Measurements from ENCODE around the gene ATP6V0A1. TPM values are rescaled to one million over a fixed set of nuclear protein-coding genes. Genes with fewer than 3 reads are reported as not detected.
"Not testable (repeated sequence)": the region's sequence is repeated elsewhere in the genome, so short reads cannot be mapped to it uniquely, and the experiment has no call there.

Gene ATP6V0A1
- total RNA-seq, 2 experiments from 2014 or later, result 10.4 to 14.4 TPM

DNA sequence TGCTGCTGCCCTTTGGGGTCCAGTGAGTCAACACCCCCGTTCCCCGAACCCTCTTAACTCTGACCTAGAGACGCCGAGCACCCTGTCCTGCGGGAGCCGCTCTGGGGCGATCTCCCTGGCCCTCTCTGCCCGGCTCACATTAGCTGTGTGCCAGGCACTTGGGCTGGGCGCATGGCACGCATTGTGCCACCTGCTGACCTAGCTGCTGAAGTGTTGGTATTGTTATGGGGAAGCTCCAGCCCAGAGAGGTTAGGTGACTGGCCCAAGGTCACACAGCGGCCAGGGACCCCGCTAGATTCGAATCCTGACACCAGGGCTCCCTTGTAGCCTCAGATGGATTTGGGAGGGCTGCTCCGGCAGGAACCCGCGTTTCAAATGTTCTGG, 95.2 kb downstream of the ATP6V0A1 start:
- no peaks in the 10 kb centered on the region for H3K27me3 ChIP-seq (ENCODE audit: control insufficient read depth in 1 of 2, insufficient read depth in 2 of 2, low read length in 2 of 2)
- H3K4me3 Mint-ChIP-seq, result peak overlapping the region; percentile 93
- peak overlapping the region; percentile 90 for H3K27ac Mint-ChIP-seq
- H3K4me1 ChIP-seq (ENCODE audit: insufficient read depth, low read length), result peaks cover 31% of the 10 kb centered on the region
- DNase-seq (peak in 4 of 14 experiments; percentile 11 to 56 (median 40)), ATAC-seq (ENCODE audit: poor library complexity) (peak; percentile 27)
- H3K4me3 ChIP-seq (ENCODE audit: low read length), result peak overlapping the region; percentile 84
- ChIA-PET CTCF (interaction anchor here (1.0 to 2.0 kb wide), 2 partner anchors 24 to 270 kb away, joined by 3 to 15 read pairs; partner anchors contain the start of genes BECN1 and PSMC3IP), POLR2A (interaction anchor here (0.6 to 2.6 kb wide), 11 partner anchors 10 to 278 kb away, joined by 3 to 14 read pairs (median 5); partner anchors contain the start of genes MLX, NAGLU, PSMC3IP and RETREG3)
- intact Hi-C loops (cut with DNase I, micrococcal nuclease), result loop anchor here (2.0 kb wide), 2 partner anchors 23 kb away; partner anchors contain the start of gene PSMC3IP (in 1 of the 2)
- no peaks in the 10 kb centered on the region for H3K9me3 ChIP-seq (ENCODE audit: control insufficient read depth in 1 of 2, insufficient read depth in 1 of 2, low read length in 2 of 2)
- peaks cover 36% of the 10 kb centered on the region for H3K4me1 Mint-ChIP-seq (ENCODE audit: low read depth)
- H3K9me3 Mint-ChIP-seq, result no peaks in the 10 kb centered on the region
- TF ChIP-seq CTCF (IDR thresholded peaks at IDR 0.05), result no peak
- H3K36me3 Mint-ChIP-seq (ENCODE audit: low read depth), result no peaks in the 10 kb centered on the region
- H3K27me3 Mint-ChIP-seq, result no peaks in the 10 kb centered on the region
- H3K36me3 ChIP-seq (ENCODE audit: insufficient read depth, low read length), result peaks cover 5% of the 10 kb centered on the region
- H3K27ac ChIP-seq (ENCODE audit: low read depth in 1 of 2, low read length in 2 of 2), result peak overlapping the region; percentile 76 to 83

- peak overlapping the region; percentile 84 for H3K4me3 ChIP-seq (ENCODE audit: low read length)
- H3K27ac ChIP-seq (ENCODE audit: low read depth in 1 of 2, low read length in 2 of 2), result peak overlapping the region; percentile 83 to 87
- Mint-ChIP-seq H3K36me3 (ENCODE audit: low read depth) (no peaks in the 10 kb centered on the region), H3K4me3 (peak overlapping the region; percentile 93), H3K4me1 (ENCODE audit: low read depth) (peaks cover 31% of the 10 kb centered on the region), H3K9me3 (no peaks in the 10 kb centered on the region), H3K27ac (peak overlapping the region; percentile 90), H3K27me3 (no peaks in the 10 kb centered on the region)
- peaks cover 5% of the 10 kb centered on the region for H3K36me3 ChIP-seq (ENCODE audit: insufficient read depth, low read length)
- H3K9me3 ChIP-seq (ENCODE audit: control insufficient read depth in 1 of 2, insufficient read depth in 1 of 2, low read length in 2 of 2), result no peaks in the 10 kb centered on the region
- peaks cover 26% of the 10 kb centered on the region for H3K4me1 ChIP-seq (ENCODE audit: insufficient read depth, low read length)
- CTCF ChIA-PET, result interaction anchor here (1.0 to 2.0 kb wide), 2 partner anchors 24 to 270 kb away, joined by 3 to 15 read pairs; partner anchors contain the start of genes BECN1 and PSMC3IP
- no peak for TF ChIP-seq CTCF (IDR thresholded peaks at IDR 0.05)
- intact Hi-C loops (cut with DNase I, micrococcal nuclease), result loop anchor here (2.0 kb wide), 2 partner anchors 22 to 24 kb away; partner anchors contain the start of gene PSMC3IP (in 1 of the 2)
- POLR2A ChIA-PET, result interaction anchor here (0.6 to 2.6 kb wide), 10 partner anchors 9 to 279 kb away, joined by 3 to 14 read pairs (median 6); partner anchors contain the start of genes MLX, NAGLU, PSMC3IP and RETREG3
- DNase-seq (peak; percentile 40 to 89 (median 69)), ATAC-seq (ENCODE audit: poor library complexity) (peak; percentile 87)
- H3K27me3 ChIP-seq (ENCODE audit: control insufficient read depth in 1 of 2, insufficient read depth in 2 of 2, low read length in 2 of 2), result no peaks in the 10 kb centered on the region
These were observed 95.8 kb downstream of the ATP6V0A1 start for GRCh38 chr17:42554250-42555121.

DNA sequence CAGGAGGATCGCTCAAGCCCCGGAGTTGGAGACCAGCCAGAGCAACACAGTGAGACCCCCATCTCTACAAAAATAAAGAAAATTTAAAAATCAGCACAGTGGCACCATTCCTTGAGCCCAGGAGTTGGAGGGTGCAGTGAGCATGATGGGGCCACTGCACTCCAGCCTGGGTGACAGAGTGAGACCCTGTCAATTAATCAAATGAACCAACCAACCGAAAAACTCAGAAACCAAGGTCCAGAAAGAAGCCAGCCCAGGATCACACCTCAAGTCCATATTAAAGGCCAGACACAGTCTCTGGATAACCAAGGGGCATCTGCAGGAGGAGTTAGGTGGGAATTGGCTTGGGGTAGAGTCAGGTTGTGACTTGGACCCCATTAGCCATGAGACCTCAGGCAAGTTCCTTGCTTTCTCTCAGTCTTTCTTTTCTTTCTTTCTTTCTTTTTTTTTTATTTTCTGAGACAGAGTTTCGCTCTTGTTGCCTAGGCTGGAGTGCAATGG, 96.5 kb downstream of the ATP6V0A1 start:
- Histone ChIP-seq H3K27ac (ENCODE audit: low read depth in 1 of 2, low read length in 2 of 2) (peak overlapping the region; percentile 83 to 87), H3K4me3 (ENCODE audit: low read length) (peak overlapping the region; percentile 84), H3K9me3 (ENCODE audit: control insufficient read depth in 1 of 2, insufficient read depth in 1 of 2, low read length in 2 of 2) (no peaks in the 10 kb centered on the region), H3K27me3 (ENCODE audit: control insufficient read depth in 1 of 2, insufficient read depth in 2 of 2, low read length in 2 of 2) (no peaks in the 10 kb centered on the region), H3K36me3 (ENCODE audit: insufficient read depth, low read length) (peaks cover 5% of the 10 kb centered on the region), H3K4me1 (ENCODE audit: insufficient read depth, low read length) (peaks cover 26% of the 10 kb centered on the region)
- ChIA-PET POLR2A (interaction anchor here (1.3 to 2.6 kb wide), 6 partner anchors 8 to 167 kb away, joined by 4 to 14 read pairs (median 10); partner anchors contain the start of genes MLX, NAGLU, PSMC3IP and RETREG3), CTCF (interaction anchor here (2.0 kb wide), 1 partner anchor 23 kb away, joined by 15 read pairs; the partner anchor contains the start of gene PSMC3IP)
- Mint-ChIP-seq H3K36me3 (ENCODE audit: low read depth) (no peaks in the 10 kb centered on the region), H3K27ac (peak overlapping the region; percentile 90), H3K4me1 (ENCODE audit: low read depth) (peaks cover 31% of the 10 kb centered on the region), H3K9me3 (no peaks in the 10 kb centered on the region), H3K27me3 (no peaks in the 10 kb centered on the region), H3K4me3 (peak overlapping the region; percentile 93)
- intact Hi-C loops (cut with DNase I, micrococcal nuclease), result loop anchor here (2.0 kb wide), 2 partner anchors 22 to 24 kb away; partner anchors contain the start of gene PSMC3IP (in 1 of the 2)
- peak; percentile 7 for ATAC-seq (ENCODE audit: poor library complexity)
- no peak for DNase-seq
- TF ChIP-seq CTCF (IDR thresholded peaks at IDR 0.05), result no peak

- peak overlapping the region; percentile 93 for H3K4me3 Mint-ChIP-seq
- CTCF ChIA-PET; DNase-seq; H3K27me3 ChIP-seq (ENCODE audit: control insufficient read depth in 1 of 2, insufficient read depth in 2 of 2, low read length in 2 of 2); ATAC-seq (ENCODE audit: poor library complexity); H3K9me3 Mint-ChIP-seq; H3K27me3 Mint-ChIP-seq; POLR2A ChIA-PET; H3K4me3 ChIP-seq (ENCODE audit: low read length); H3K36me3 Mint-ChIP-seq (ENCODE audit: low read depth); H3K27ac ChIP-seq (ENCODE audit: low read depth in 1 of 2, low read length in 2 of 2); H3K36me3 ChIP-seq (ENCODE audit: insufficient read depth, low read length); H3K9me3 ChIP-seq (ENCODE audit: control insufficient read depth in 1 of 2, insufficient read depth in 1 of 2, low read length in 2 of 2): not testable (repeated sequence)
- intact Hi-C loops (cut with DNase I, micrococcal nuclease), result loop anchor here (2.0 kb wide), 2 partner anchors 21 to 25 kb away; partner anchors contain the start of gene PSMC3IP (in 1 of the 2)
- peaks cover 26% of the 10 kb centered on the region for H3K4me1 ChIP-seq (ENCODE audit: insufficient read depth, low read length)
- peak overlapping the region; percentile 90 for H3K27ac Mint-ChIP-seq
- peaks cover 31% of the 10 kb centered on the region for H3K4me1 Mint-ChIP-seq (ENCODE audit: low read depth)
These were observed 97.4 kb downstream of the ATP6V0A1 start for GRCh38 chr17:42555961-42556617.
